Measurements from ENCODE around the gene MIP. TPM values are rescaled to one million over a fixed set of nuclear protein-coding genes. Genes with fewer than 3 reads are reported as not detected.

Gene MIP
- total and polyA plus RNA-seq, 3 experiments from 2014 or later: 0.07 TPM; not detected in 2

GRCh38 chr12:56490360-56490759, 35.9 kb upstream of the MIP start:
- H3K4me1 ChIP-seq (ENCODE audit: insufficient read depth, low read length): peaks cover 10% of the 10 kb centered on the region
- no peak overlapping the region for H3K27ac ChIP-seq (ENCODE audit: low read depth, low read length)
- H3K36me3 ChIP-seq (ENCODE audit: insufficient read depth, low read length): no peaks in the 10 kb centered on the region
- Mint-ChIP-seq H3K4me3 (peak overlapping the region in 1 of 7 donors; percentile 8), H3K4me1 (peaks cover 12 to 20% (median 18%) of the 10 kb centered on the region in 3 donors), H3K27ac (peak overlapping the region in 1 of 8 donors; percentile 8), H3K27me3 (peaks cover 12 to 36% of the 10 kb centered on the region in 2 donors), H3K36me3 (peaks cover 0 to 3% (median 0%) of the 10 kb centered on the region in 3 donors), H3K9me3 (peaks cover 0 to 3% (median 0%) of the 10 kb centered on the region in 5 donors)
- H3K4me3 ChIP-seq (ENCODE audit: low read length): no peak overlapping the region
- peaks cover 4% of the 10 kb centered on the region for H3K27me3 ChIP-seq (ENCODE audit: insufficient read depth, low read length, poor library complexity, severe bottlenecking)
- DNase-seq: no peak
- ChIA-PET CTCF (interaction anchor here (1.3 kb wide), 1 partner anchor 10 kb away, joined by 3 read pairs; no protein-coding TSS in a partner anchor), POLR2A (no interaction called here)
- no peaks in the 10 kb centered on the region for H3K9me3 ChIP-seq (ENCODE audit: low read length)

GRCh38 chr12:56488041-56488955, 33.8 kb upstream of the MIP start, which contains the start of gene GLS2:
TSS of gene GLS2 (minus strand) at chr12:56488161. CDS start at chr12:56488118, 43 bp downstream.
- CTCF ChIA-PET: interaction anchor here (0.8 to 1.5 kb wide), 3 partner anchors 8 to 149 kb away, joined by 3 to 8 read pairs (median 5); partner anchors contain the start of gene SPRYD4
- H3K36me3 Mint-ChIP-seq: peaks cover 0 to 3% (median 0%) of the 10 kb centered on the region in 3 donors
- peak within 1 kb of the TSS; percentile 80 to 95 (median 89) for H3K4me3 Mint-ChIP-seq
- peaks cover 12 to 20% (median 18%) of the 10 kb centered on the region in 3 donors for H3K4me1 Mint-ChIP-seq
- H3K27me3 ChIP-seq (ENCODE audit: insufficient read depth, low read length, poor library complexity, severe bottlenecking): peaks cover 4% of the 10 kb centered on the region
- H3K9me3 ChIP-seq (ENCODE audit: low read length): no peaks in the 10 kb centered on the region
- no peak within 1 kb of the TSS for H3K27ac ChIP-seq (ENCODE audit: low read depth, low read length)
- H3K9me3 Mint-ChIP-seq: peaks cover 0 to 3% (median 0%) of the 10 kb centered on the region in 5 donors
- POLR2A ChIA-PET: interaction anchor here (0.8 to 1.9 kb wide), 3 partner anchors 15 to 266 kb away, joined by 3 to 9 read pairs (median 4); partner anchors contain the start of genes RNF41 and SPRYD4
- H3K4me1 ChIP-seq (ENCODE audit: insufficient read depth, low read length): peaks cover 10% of the 10 kb centered on the region
- H3K27me3 Mint-ChIP-seq: peaks cover 12 to 33% of the 10 kb centered on the region in 2 donors
- H3K27ac Mint-ChIP-seq: peak within 1 kb of the TSS; percentile 2 to 87 (median 72)
- DNase-seq: peak; percentile 51 to 82 (median 76)
- H3K4me3 ChIP-seq (ENCODE audit: low read length): peak within 1 kb of the TSS; percentile 78
- H3K36me3 ChIP-seq (ENCODE audit: insufficient read depth, low read length): no peaks in the 10 kb centered on the region

GRCh38 chr12:56487448-56488040, 33.1 kb upstream of the MIP start:
- H3K27me3 Mint-ChIP-seq: peaks cover 12 to 31% of the 10 kb centered on the region in 2 donors
- H3K4me1 Mint-ChIP-seq: peaks cover 12 to 20% (median 18%) of the 10 kb centered on the region in 3 donors
- H3K27ac Mint-ChIP-seq: peak overlapping the region in 5 of 8 donors; percentile 55 to 87 (median 81)
- ChIA-PET CTCF (interaction anchor here (1.5 kb wide), 1 partner anchor 9 kb away, joined by 5 read pairs; no protein-coding TSS in a partner anchor), POLR2A (interaction anchor here (1.9 kb wide), 1 partner anchor 19 kb away, joined by 9 read pairs; the partner anchor contains the start of gene SPRYD4)
- H3K36me3 ChIP-seq (ENCODE audit: insufficient read depth, low read length): no peaks in the 10 kb centered on the region
- H3K9me3 ChIP-seq (ENCODE audit: low read length): no peaks in the 10 kb centered on the region
- peaks cover 10% of the 10 kb centered on the region for H3K4me1 ChIP-seq (ENCODE audit: insufficient read depth, low read length)
- DNase-seq: peak in 3 of 5 donors; percentile 14 to 54 (median 29)
- no peak overlapping the region for H3K27ac ChIP-seq (ENCODE audit: low read depth, low read length)
- peaks cover 0 to 3% (median 0%) of the 10 kb centered on the region in 3 donors for H3K36me3 Mint-ChIP-seq
- H3K27me3 ChIP-seq (ENCODE audit: insufficient read depth, low read length, poor library complexity, severe bottlenecking): peaks cover 4% of the 10 kb centered on the region
- peaks cover 0 to 3% (median 0%) of the 10 kb centered on the region in 5 donors for H3K9me3 Mint-ChIP-seq
- peak overlapping the region; percentile 78 for H3K4me3 ChIP-seq (ENCODE audit: low read length)
- peak overlapping the region; percentile 80 to 95 (median 89) for H3K4me3 Mint-ChIP-seq

- Histone ChIP-seq H3K9me3 (ENCODE audit: low read length) (no peaks in the 10 kb centered on the region), H3K27ac (ENCODE audit: low read depth, low read length) (no peak overlapping the region), H3K4me1 (ENCODE audit: insufficient read depth, low read length) (peaks cover 10% of the 10 kb centered on the region), H3K27me3 (ENCODE audit: insufficient read depth, low read length, poor library complexity, severe bottlenecking) (peaks cover 4% of the 10 kb centered on the region), H3K36me3 (ENCODE audit: insufficient read depth, low read length) (no peaks in the 10 kb centered on the region), H3K4me3 (ENCODE audit: low read length) (no peak overlapping the region)
- peaks cover 12 to 20% (median 18%) of the 10 kb centered on the region in 3 donors for H3K4me1 Mint-ChIP-seq
- H3K4me3 Mint-ChIP-seq: peak overlapping the region; percentile 75 to 95 (median 89)
- POLR2A ChIA-PET: no interaction called here
- peaks cover 0 to 1% (median 0%) of the 10 kb centered on the region in 5 donors for H3K9me3 Mint-ChIP-seq
- peak overlapping the region in 2 of 8 donors; percentile 2 to 17 for H3K27ac Mint-ChIP-seq
- no peak for DNase-seq
- peaks cover 10 to 29% of the 10 kb centered on the region in 2 donors for H3K27me3 Mint-ChIP-seq
- peaks cover 0 to 3% (median 0%) of the 10 kb centered on the region in 3 donors for H3K36me3 Mint-ChIP-seq
- CTCF ChIA-PET: interaction anchor here (0.6 kb wide), 1 partner anchor 118 kb away, joined by 3 read pairs; no protein-coding TSS in a partner anchor
These were observed 32.2 kb upstream of the MIP start for GRCh38 chr12:56486694-56487093.

- peaks cover 10% of the 10 kb centered on the region for H3K4me1 ChIP-seq (ENCODE audit: insufficient read depth, low read length)
- Mint-ChIP-seq H3K4me1 (peaks cover 12 to 20% (median 18%) of the 10 kb centered on the region in 3 donors), H3K9me3 (no peaks in the 10 kb centered on the region), H3K4me3 (peak overlapping the region in 1 of 7 donors; percentile 51), H3K27ac (peak overlapping the region in 1 of 8 donors; percentile 27), H3K36me3 (peaks cover 0 to 3% (median 0%) of the 10 kb centered on the region in 3 donors), H3K27me3 (peaks cover 2 to 9% of the 10 kb centered on the region in 2 donors)
- no peaks in the 10 kb centered on the region for H3K36me3 ChIP-seq (ENCODE audit: insufficient read depth, low read length)
- no peak overlapping the region for H3K27ac ChIP-seq (ENCODE audit: low read depth, low read length)
- no peak overlapping the region for H3K4me3 ChIP-seq (ENCODE audit: low read length)
- CTCF ChIA-PET: no interaction called here
- no peaks in the 10 kb centered on the region for H3K27me3 ChIP-seq (ENCODE audit: insufficient read depth, low read length, poor library complexity, severe bottlenecking)
- POLR2A ChIA-PET: interaction anchor here (0.9 kb wide), 1 partner anchor 152 kb away, joined by 3 read pairs; no protein-coding TSS in a partner anchor
- H3K9me3 ChIP-seq (ENCODE audit: low read length): no peaks in the 10 kb centered on the region
- no peak for DNase-seq
These were observed 30.1 kb upstream of the MIP start for GRCh38 chr12:56484566-56484965.

- no peak for DNase-seq
- Histone ChIP-seq H3K9me3 (ENCODE audit: low read length) (no peaks in the 10 kb centered on the region), H3K4me1 (ENCODE audit: insufficient read depth, low read length) (no peaks in the 10 kb centered on the region), H3K36me3 (ENCODE audit: insufficient read depth, low read length) (no peaks in the 10 kb centered on the region), H3K4me3 (ENCODE audit: low read length) (no peak overlapping the region), H3K27me3 (ENCODE audit: insufficient read depth, low read length, poor library complexity, severe bottlenecking) (no peaks in the 10 kb centered on the region), H3K27ac (ENCODE audit: low read depth, low read length) (no peak overlapping the region)
- Mint-ChIP-seq H3K27ac (no peak overlapping the region), H3K9me3 (no peaks in the 10 kb centered on the region), H3K27me3 (no peaks in the 10 kb centered on the region), H3K4me3 (no peak overlapping the region), H3K4me1 (no peaks in the 10 kb centered on the region), H3K36me3 (peaks cover 0 to 4% (median 2%) of the 10 kb centered on the region in 3 donors)
- POLR2A ChIA-PET: no interaction called here
- CTCF ChIA-PET: interaction anchor here (1.0 to 1.5 kb wide), 2 partner anchors 11 to 16 kb away, joined by 3 read pairs; no protein-coding TSS in a partner anchor
These were observed 25.2 kb upstream of the MIP start for GRCh38 chr12:56479625-56480024.

- no peak overlapping the region for H3K4me3 Mint-ChIP-seq
- peak overlapping the region in 3 of 8 donors; percentile 19 to 55 (median 41) for H3K27ac Mint-ChIP-seq
- H3K9me3 Mint-ChIP-seq: no peaks in the 10 kb centered on the region
- CTCF ChIA-PET: interaction anchor here (1.1 to 1.5 kb wide), 2 partner anchors 13 to 288 kb away, joined by 3 to 5 read pairs; partner anchors contain the start of gene SMARCC2
- H3K4me3 ChIP-seq (ENCODE audit: low read length): no peak overlapping the region
- peaks cover 0 to 6% (median 0%) of the 10 kb centered on the region in 3 donors for H3K4me1 Mint-ChIP-seq
- H3K36me3 Mint-ChIP-seq: peaks cover 0 to 12% (median 2%) of the 10 kb centered on the region in 3 donors
- H3K9me3 ChIP-seq (ENCODE audit: low read length): no peaks in the 10 kb centered on the region
- DNase-seq: no peak
- POLR2A ChIA-PET: no interaction called here
- no peaks in the 10 kb centered on the region for H3K4me1 ChIP-seq (ENCODE audit: insufficient read depth, low read length)
- H3K27me3 ChIP-seq (ENCODE audit: insufficient read depth, low read length, poor library complexity, severe bottlenecking): no peaks in the 10 kb centered on the region
- H3K36me3 ChIP-seq (ENCODE audit: insufficient read depth, low read length): no peaks in the 10 kb centered on the region
- H3K27ac ChIP-seq (ENCODE audit: low read depth, low read length): no peak overlapping the region
- H3K27me3 Mint-ChIP-seq: no peaks in the 10 kb centered on the region
These were observed 23.2 kb upstream of the MIP start for GRCh38 chr12:56477521-56478225.
